ENCODE measurements around the gene LCK.
"Not testable (repeated sequence)": the region's sequence is repeated elsewhere in the genome, so short reads cannot be mapped to it uniquely, and the experiment has no call there.

LCK gene

DNA sequence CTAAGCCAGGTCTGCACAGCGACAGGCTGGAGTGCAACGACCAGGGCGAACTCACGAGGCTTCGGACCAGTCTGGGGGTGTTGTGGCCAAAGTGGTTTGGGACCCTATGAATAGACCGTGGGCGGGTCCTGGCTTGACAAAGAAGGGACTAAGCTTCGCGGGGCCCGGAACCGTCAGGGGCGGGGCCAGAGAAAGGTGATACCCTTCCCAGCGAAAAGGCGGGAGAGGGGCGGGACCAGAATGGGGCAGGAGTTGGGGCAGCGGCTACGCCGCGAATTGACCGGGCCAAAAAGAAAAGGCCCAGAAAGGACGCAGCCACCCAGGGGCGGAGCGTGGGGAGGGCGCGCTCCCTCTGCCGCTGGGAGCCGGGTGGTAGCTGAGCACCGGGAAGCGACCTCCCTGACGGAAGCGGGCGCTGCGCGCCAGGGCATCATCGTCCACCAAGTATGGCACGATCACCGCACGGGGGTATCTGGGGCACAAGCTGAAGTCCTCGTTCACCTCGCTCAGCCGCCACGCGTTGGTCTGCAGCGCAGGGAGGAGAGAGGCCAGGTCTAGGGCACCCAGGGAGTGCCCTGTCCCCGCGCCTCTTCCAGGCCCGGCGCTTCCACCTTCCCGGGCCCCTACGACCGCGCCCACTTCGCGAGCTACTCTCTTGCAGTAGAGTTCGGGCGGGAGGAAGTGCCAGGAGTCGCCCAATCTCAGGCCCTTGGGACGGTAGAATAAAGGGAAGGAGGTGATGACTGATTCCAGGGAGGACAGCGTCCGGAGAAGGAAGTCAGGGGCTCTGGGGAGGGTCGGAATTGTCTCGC, 10.7 kb upstream of the LCK start:
- no peak for DNase-seq

DNA sequence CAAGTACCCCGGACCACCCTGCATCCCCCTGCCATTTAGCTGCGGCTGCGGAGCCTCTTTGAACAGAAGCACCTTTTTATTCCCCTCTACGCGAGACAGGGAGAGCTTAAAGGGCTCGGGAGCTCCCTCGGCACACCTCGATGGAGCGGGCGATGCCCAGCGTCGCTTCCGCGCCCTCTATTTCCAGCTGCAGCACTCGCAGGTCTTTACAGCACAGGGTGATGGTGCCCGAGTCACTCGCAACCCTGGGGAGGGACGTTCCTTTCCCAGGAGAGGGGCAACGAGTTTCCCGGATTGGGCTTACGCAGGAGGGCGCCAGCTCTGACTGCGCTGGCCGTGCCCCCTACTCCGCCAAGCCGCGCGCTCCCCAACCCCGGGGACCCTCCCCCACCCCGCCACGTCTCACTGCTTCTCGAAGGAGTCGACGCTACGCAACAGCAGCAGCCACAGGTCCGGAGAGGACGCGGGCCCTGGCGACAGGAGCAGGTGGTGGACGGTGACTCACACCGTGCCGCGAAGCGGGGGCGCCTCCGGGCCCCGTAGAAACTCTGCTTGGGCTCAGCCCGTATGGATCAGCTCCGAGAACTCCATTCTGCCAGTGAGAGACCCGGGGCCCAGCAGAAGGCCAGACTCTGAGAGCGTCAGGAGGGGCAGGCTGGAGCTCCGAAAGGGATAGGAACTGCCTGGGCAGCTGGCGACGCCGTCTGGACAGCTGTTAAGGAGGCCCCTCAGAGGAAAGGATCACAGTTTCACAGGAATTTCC, 9.9 kb upstream of the LCK start:
- DNase-seq: no peak

DNA sequence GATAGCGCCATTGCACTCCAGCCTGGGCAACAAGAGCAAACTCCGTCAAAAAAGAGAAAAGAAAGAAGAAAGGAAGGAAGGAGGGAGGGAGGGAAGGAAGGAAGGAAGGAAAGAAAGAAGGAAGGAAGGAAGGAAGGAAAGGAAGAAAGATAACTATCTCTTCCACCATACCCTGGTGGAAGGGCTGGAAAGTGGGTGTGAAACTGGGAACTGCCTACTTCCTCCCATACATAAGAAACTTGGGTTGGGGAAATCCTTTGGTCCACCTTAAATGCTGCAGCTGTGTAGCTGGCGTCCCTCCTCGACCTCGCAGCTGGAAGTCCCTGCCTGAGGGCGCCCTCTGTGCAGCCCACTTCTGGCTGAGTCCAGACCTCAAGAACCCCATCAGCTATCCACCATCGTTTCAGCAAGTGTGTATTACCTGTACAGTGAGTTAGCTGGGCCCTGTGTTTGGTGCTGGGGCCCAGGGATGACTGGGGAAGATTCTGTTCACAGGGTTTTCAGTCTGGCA, 8.7 kb upstream of the LCK start:
- no peak for DNase-seq

DNA sequence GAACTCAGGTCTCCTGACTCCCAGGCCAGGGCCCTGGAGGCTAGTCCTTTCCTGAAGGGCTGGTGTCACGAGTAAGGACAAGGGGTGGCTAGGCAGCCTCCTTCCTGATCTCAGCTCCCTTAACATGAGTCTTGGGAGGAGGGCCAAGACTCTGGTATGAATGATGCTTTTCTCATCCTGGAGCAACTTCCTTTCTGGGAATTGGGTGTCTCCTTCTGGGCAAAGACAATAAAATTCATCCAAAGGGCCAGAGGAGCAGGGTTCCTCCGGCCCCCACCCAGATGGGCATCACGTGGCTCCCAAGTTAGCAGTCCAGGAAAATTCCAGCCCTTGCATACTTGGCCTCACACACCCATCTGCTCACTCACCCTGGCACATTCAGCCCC, 4.2 kb upstream of the LCK start, which contains the start of gene FAM167B:
FAM167B (plus strand) TSS at position 335 of the 386 bp plus-strand sequence. CDS start 200 bp downstream, outside the sequence.
- no peak for DNase-seq

DNA sequence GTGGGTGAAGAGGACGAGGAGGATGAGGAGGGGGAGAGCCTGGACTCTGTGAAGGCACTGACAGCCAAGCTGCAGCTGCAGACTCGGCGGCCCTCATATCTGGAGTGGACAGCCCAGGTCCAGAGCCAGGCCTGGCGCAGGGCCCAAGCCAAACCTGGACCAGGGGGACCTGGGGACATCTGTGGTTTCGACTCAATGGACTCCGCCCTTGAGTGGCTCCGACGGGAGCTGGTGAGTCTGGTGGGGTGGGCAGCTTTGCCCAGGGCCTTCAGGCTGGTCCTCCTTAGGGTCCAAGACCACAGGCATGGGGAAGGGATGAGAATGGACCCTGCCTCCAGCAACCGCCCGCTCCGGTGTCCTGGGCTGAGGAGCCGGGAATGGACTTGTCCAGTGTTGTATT, 3.6 kb upstream of the LCK start:
- no peak for DNase-seq

DNA sequence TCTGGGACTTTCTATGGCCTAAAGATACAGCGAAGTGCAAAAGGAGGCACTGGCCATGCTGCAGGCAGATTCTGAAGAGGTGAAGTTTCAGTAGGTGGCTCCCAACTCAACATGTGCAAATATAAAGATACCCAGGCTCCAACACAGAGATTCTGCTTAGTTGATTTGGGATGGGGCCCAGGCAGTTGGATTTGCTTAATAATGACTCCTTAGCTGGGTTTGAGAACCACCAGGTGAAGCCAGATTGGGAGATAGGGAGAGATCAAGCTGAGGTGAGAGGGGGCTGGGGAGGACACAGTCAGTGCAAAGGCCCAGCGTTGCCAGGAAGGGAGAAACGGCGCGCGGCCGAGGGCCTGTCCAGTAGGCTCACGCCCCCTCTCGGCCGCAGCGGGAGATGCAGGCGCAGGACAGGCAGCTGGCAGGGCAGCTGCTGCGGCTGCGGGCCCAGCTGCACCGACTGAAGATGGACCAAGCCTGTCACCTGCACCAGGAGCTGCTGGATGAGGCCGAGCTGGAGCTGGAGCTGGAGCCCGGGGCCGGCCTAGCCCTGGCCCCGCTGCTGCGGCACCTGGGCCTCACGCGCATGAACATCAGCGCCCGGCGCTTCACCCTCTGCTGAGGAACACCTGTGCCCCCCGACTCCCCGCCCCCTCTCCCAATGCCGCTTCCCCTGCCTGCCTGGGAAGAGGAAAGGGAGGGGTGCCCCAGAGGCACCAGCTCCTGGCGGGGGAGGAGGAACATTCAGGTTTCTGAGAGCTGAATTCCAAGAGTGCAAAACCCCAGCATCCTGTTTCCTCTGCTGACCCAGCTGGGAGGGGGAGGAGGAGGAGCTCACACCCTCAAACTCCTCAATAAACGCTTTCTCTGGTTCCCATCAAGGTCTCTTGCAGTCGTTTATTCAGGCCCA, 2.8 kb upstream of the LCK start:
- DNase-seq: peak; percentile 91

DNA sequence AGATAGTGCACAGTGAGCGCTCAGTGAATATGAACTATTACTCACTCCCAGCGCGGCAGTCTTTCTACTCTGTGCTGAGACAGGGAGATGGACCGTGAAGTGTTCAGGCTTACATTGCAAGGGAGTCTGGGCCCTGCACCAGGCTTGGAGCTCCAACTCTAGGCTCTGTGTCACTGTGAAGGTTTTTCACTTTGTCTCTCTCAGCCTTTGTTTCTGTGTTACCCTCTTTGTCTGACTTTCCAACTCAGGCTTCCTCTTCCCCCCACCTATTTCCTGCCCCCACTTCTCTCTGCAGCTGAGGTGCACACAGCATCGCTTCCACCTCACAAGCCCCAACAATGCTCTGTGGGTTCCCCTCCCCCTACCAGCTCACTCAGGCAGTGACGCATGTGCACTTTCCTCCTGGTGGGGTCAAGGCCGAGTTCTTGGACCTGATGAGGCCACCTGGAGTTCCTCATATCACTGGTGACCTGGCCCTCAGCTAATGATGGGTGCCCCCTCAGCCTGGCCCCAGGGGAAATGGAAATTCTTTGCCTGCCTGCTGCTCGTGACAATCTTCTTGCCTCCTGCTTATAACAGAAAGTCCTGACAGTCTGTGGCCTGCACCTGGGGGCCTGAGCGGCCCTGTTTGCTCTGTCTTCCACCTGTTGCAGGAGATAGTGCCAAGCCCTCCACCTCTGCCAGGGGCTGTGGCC, 1.1 kb upstream of the LCK start:
- DNase-seq: peak; percentile 67

DNA sequence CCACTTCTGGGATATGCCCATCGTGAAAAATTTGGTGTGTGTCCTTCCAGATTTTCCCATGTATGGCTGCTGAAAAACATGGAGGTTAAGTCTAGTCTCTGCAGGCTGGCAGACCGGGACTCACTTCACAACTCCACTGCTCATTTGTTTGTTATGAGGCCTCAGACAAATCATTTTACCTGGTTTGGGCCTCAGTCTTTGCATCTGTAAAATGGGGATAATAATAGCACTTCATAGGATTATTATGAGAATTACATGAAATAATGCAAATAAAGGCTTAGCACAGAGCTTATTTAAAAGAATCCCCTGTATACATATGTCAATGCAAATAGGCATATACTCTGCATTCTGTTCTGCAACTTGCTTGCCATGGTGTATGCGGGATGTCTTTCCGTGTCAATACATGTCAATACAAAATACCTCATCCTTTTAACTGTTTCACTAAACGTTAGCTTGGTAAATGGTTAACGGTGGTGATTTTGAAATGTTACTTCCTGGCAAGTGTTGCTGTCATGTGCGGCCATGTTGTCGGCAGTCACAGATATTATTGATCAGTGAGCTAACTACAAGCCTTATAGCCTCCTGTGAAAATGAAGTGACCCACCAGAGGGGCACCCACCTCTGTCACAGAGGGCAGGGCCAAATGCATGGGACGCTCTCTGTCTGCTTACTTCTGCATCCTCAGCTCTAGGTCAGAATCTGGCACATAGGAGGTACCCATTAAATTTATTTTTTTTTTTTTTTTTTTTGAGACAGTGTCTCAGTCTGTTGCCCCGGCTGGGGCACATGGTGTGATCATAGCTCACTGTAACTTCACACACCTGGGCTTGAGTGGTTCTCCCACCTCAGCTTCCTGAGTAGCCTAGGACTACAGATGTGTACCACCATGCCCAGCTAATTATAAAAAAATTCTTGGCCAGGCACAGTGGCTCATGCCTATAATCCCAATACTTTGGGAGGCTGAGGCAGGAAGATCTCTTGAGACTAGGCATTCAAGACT, 4.3 kb downstream of the LCK start:
- DNase-seq: no peak

DNA sequence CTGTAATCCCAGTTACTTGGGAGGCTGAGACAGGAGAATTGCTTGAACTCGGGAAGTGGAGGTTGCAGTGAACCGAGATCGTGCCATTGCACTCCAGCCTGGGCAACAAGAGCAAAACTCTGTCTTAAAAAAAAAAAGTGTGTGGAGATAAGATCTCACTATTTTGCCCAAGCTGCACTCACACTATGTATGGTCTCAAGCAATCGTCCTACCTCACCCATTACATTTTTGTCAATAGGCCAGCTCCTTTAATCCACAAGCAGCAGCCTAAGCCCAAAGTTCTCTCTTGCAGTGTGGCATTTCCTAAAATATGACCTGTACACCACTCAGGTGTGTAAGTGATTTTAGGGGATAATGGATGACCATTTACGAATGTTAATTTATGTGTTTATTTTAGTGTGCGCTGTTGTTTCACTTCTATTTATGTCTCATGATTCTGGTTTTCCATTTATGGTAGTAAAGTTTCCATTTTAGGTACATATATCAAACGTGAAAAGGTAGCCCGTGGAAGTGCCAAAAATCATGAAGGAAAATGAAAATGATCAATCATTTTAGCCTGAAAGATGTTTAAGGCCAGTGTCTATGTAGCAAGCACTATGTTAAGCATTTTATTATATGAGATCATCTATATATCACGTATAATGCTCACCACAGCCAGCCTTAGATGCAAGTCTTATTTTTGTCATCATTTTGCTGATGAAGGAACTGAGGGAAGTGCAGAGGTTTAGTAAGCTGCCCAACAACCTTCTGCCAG, 5.6 kb downstream of the LCK start:
- DNase-seq: no peak

DNA sequence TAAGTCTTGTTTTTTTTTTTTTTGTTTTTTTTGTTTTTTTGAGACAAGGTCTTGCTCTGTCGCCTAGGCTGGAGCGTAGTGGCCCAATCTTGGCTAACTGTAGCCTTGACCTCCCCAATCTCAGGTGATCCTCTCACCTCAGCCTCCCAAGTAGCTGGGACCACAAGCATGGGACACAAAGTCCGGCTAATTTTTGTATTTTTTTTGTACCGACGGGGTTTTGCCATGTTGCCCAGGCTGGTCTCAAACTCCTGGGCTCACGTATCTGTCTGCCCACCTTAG, 6.1 kb downstream of the LCK start:
- no peak for DNase-seq

DNA sequence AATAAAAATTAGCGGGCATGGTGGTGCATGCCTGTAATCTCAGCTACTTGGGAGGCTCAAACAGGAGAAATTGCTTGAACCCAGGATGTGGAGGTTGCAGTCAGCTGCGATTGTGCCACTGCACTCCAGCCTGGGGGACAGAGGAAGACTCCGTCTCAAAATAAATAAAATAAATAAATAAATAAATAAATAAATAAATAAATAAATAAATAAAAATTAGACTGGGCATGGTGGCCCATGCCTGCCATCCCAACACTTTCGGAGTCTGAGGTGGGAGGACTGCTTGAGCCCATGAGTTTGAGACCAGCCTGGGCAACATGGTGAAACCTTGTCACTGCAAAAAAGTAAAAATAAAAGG, 12.2 kb downstream of the LCK start:
- not testable (repeated sequence) for DNase-seq

DNA sequence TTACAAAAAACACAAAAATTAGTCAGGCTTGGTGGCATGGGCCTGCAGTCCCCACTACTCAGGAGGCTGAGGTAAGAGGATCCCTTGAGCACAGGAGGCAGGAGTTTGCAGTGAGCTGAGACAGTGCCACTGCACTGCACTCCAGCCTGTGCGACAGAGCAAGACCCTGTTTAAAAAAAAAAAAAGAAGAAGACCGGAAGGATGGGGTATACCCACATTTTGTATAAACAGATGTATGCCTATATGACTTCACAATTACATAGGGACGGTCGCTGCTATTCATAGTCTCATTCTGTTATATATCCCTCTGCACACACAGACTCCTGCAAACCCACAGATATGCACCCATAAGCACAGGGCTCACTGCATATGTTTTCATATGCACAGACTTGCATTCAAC, 12.7 kb downstream of the LCK start:
- DNase-seq: no peak

DNA sequence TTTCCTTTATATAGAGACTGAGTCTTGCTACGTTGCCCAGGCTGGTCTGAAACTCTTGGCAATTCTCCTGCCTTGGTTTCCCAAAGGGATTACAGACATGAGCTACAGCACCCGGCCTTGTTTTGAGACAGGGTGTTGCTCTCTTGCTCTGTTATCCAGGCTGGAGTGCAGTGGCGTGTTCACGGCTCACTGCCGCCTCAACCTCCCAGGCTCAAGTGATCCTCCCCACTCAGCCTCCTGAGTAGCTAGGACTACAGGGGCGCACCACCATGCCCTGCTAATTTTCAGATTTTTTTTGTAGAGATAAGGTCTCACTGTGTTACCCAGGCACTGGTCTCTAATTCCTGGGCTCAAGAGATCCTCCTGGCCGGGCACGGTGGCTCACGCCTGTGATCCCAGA, 14.8 kb downstream of the LCK start:
- no peak for DNase-seq

DNA sequence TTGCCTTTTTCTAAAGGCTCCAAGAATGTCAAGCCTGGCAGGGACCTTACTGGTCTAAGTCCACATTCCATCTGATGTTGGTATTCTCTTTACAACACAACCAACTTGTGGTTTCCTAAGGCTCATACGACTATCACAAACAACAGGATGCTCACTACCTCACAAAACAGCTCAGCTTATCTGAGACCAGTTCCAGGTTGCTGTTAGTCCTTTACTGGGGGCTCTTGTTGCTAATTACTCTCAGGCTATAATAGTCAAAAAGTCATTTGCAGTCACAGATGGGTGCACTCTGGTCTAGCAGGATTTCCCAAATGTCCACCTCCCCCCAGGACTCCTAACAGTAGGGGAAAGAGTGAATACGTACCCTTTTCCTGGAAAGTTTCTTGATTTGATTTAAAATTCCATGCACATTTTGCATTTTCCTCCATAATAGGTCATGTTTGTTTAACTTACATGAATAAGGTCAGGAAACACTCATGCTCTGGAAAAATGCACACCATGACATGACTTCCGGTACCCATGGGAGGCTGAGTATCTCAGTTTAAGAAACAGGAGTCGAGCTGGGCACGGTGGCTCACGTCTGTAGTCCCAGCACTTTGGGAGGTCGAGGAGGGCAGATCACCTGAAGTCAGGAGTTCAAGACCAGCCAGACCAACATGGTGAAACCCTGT, 16.0 kb downstream of the LCK start:
- DNase-seq: no peak

DNA sequence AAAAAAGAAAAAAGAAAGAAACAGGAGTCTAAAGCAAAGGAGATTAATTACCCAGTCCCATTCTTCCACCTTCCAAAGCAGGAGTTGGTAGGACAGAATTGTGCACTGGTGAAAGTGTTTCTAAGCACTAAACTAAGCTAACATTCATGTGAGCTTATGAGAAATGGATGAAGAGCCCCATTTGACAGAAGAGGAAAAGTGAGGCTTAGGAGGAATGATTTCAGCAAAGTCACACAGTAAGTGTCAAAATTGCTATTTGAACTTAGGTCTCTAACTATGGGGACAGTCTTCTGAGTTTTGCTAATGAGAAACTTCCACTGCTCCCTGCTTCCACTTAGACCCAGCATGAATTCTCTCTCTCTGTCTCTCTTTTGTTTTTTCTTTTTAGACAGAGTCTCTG, 18.7 kb downstream of the LCK start:
- DNase-seq: no peak

DNA sequence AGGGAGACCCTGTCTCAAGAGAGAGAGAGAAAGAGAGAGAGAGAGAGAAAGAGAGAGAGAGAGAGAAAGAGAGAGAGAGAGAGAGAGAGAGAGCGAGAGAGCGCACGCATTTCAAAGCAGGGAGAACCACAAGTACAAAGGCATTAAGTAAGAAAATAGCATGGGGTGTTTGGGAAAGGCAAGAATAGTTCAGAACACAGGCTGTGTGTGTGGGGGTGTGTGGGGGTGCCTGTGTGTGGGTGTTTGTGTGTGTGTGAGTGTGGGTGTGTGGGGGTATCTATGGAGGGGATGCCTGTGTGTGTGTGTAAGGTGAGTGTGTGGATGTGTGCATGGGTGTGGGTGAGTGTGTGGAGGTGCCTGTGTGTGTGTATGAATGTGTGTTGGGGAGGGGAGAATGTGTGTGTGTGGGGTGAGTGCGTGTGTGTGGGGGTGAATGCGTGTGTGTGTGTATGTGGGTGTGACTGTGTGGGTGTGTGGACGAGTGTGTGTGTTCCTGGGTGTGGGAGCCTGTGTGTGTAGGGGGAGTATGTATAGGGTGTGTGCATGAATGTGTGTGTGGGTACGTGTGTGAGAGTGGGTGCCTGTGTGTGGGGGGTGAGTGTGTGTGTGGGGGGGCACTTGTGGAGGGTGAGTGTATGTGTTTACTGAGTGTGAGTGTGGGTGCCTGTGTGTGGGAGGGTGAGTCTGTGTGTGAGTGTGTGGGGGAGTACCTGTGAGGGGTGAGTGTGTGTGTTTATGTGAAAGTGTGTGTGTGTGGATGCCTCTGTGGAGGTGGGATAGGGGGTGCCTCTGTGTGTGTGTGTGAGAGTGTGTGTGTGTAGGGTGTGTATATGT, 21.7 kb downstream of the LCK start:
- DNase-seq: no peak

DNA sequence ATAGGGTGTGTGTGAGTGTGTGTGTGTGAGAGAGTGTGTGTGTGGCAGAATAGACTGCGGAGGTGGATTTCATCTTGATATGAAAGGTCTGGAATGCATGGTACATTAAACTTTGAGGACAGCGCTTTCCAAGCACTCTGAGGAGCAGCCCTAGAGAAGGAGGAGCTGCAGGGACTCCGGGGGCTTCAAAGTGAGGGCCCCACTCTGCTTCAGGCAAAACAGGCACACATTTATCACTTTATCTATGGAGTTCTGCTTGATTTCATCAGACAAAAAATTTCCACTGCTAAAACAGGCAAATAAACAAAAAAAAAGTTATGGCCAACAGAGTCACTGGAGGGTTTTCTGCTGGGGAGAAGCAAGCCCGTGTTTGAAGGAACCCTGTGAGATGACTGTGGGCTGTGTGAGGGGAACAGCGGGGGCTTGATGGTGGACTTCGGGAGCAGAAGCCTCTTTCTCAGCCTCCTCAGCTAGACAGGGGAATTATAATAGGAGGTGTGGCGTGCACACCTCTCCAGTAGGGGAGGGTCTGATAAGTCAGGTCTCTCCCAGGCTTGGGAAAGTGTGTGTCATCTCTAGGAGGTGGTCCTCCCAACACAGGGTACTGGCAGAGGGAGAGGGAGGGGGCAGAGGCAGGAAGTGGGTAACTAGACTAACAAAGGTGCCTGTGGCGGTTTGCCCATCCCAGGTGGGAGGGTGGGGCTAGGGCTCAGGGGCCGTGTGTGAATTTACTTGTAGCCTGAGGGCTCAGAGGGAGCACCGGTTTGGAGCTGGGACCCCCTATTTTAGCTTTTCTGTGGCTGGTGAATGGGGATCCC, 22.5 kb downstream of the LCK start:
- DNase-seq: peak; percentile 48

DNA sequence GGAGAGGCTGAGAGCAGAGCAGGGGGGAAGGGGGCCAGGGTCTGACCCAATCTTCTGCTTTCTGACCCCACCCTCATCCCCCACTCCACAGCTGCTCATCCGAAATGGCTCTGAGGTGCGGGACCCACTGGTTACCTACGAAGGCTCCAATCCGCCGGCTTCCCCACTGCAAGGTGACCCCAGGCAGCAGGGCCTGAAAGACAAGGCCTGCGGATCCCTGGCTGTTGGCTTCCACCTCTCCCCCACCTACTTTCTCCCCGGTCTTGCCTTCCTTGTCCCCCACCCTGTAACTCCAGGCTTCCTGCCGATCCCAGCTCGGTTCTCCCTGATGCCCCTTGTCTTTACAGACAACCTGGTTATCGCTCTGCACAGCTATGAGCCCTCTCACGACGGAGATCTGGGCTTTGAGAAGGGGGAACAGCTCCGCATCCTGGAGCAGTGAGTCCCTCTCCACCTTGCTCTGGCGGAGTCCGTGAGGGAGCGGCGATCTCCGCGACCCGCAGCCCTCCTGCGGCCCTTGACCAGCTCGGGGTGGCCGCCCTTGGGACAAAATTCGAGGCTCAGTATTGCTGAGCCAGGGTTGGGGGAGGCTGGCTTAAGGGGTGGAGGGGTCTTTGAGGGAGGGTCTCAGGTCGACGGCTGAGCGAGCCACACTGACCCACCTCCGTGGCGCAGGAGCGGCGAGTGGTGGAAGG, 23.7 kb downstream of the LCK start:
- no peak for DNase-seq
